AG04449 (cell line): Measurements from ENCODE around the gene CSAD.

Experiments
- CTCF ChIA-PET: fragments of 350-600 bp; formaldehyde crosslinking; extraction: SDS; loops from one replicate; lab custom pipeline; 2021; ENCODE audit warnings: antibody characterized with exemption; lab: Yijun Ruan, JAX
- POLR2A ChIA-PET: fragments of 400-600, 350-600 bp; formaldehyde crosslinking; extraction: SDS; loops from one replicate; lab custom pipeline; 2020; ENCODE audit warnings: antibody characterized with exemption, inconsistent platforms; lab: Yijun Ruan, JAX
- DNase-seq: peaks from one replicate; pipeline ENCODE4 v3.0.0-alpha.2; 2010; ENCODE audit warnings: low read depth, low spot score
- H3K4me3 ChIP-seq: 2 replicates; pipeline ENCODE4 v1.5.1; 2011; ENCODE audit warnings: low read depth, mild to moderate bottlenecking, control low read depth, low read length
- CTCF ChIP-seq: IDR thresholded peaks from one replicate; pipeline ENCODE4 v1.5.1; 2011; ENCODE audit warnings: mild to moderate bottlenecking, moderate library complexity, low read length, control low read depth, inconsistent platforms; ENCODE audit not compliant: insufficient read depth; ENCODE audit errors: missing control alignments

CSAD gene

GRCh38 chr12:53226815-53227214 is 46.1 kb upstream of the CSAD start:
- no peak overlapping the region for H3K4me3 ChIP-seq
- CTCF ChIA-PET: no interaction called here
- DNase-seq: no peak
- POLR2A ChIA-PET: no interaction called here
- TF ChIP-seq CTCF: no peak

GRCh38 chr12:53225635-53226424 is 45.1 kb upstream of the CSAD start:
- TF ChIP-seq CTCF: no peak
- DNase-seq: no peak
- ChIA-PET POLR2A (interaction anchor here (0.6 kb wide), 1 partner anchor 65 kb away, joined by 3 read pairs; no protein-coding TSS in a partner anchor), CTCF (interaction anchor here (1.0 to 2.2 kb wide), 3 partner anchors 10 to 51 kb away, joined by 3 to 15 read pairs (median 3); no protein-coding TSS in a partner anchor)
- H3K4me3 ChIP-seq: no peak overlapping the region

- no peak for TF ChIP-seq CTCF
- no peak overlapping the region for H3K4me3 ChIP-seq
- no peak for DNase-seq
- ChIA-PET POLR2A (no interaction called here), CTCF (interaction anchor here (1.0 to 2.2 kb wide), 4 partner anchors 11 to 52 kb away, joined by 3 to 15 read pairs (median 3); no protein-coding TSS in a partner anchor)
Observed at GRCh38 chr12:53224897-53225634, 44.3 kb upstream of the CSAD start.

GRCh38 chr12:53224061-53224896 is 43.6 kb upstream of the CSAD start:
- no peak for DNase-seq
- H3K4me3 ChIP-seq: no peak overlapping the region
- POLR2A ChIA-PET: no interaction called here
- CTCF ChIA-PET: interaction anchor here (0.8 to 2.2 kb wide), 11 partner anchors 9 to 99 kb away, joined by 3 to 15 read pairs (median 3); no protein-coding TSS in a partner anchor
- TF ChIP-seq CTCF: peak; percentile 22

- ChIA-PET POLR2A (no interaction called here), CTCF (interaction anchor here (0.8 to 1.4 kb wide), 10 partner anchors 10 to 158 kb away, joined by 3 to 6 read pairs (median 3); partner anchors contain the start of gene AAAS)
- no peak overlapping the region; the same call in 1 of the 2 replicates for H3K4me3 ChIP-seq
- TF ChIP-seq CTCF: no peak
- DNase-seq: no peak
Observed at GRCh38 chr12:53223389-53224060, 42.8 kb upstream of the CSAD start.
